NCI-H510A (cell line): ENCODE data around the gene STK26.
"Not testable (repeated sequence)": the region's sequence is repeated elsewhere in the genome, so short reads cannot be mapped to it uniquely, and the experiment has no call there.

Experiments
- DNase-seq: peaks from one replicate; lab custom pipeline; 2025; lab: John Stamatoyannopoulos, UW

Gene STK26

GRCh38 chrX:132037479-132037993 is 14.4 kb downstream of the STK26 start:
- DNase-seq: no peak

- DNase-seq: no peak
Measured at GRCh38 chrX:132040066-132040465, 17.0 kb downstream of the STK26 start.

GRCh38 chrX:132041015-132041414 is 17.9 kb downstream of the STK26 start:
- no peak for DNase-seq

- DNase-seq: no peak
Measured at GRCh38 chrX:132043977-132044376, 20.9 kb downstream of the STK26 start.

GRCh38 chrX:132044953-132045352 is 21.9 kb downstream of the STK26 start:
- DNase-seq: no peak

GRCh38 chrX:132045456-132045855 is 22.4 kb downstream of the STK26 start:
- no peak for DNase-seq

DNA sequence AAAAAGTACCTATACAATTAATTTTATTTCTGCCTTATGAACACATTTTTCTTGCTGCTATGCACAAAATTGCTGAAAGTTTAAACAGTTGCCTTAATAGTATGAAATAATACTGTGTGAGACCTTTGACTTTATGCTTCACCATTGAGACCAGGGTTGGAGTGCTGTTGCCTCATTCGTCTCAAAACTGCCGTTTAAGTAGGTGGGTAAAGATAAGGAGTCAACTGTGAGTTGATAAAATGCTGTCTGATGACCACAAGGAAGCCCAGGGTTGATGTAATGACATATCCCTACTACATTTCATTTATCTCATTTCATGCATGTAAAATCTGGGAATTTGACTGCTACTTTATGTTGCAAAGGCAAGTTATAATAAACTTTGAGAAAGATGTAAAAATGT is 23.4 kb downstream of the STK26 start:
- DNase-seq: no peak

DNA sequence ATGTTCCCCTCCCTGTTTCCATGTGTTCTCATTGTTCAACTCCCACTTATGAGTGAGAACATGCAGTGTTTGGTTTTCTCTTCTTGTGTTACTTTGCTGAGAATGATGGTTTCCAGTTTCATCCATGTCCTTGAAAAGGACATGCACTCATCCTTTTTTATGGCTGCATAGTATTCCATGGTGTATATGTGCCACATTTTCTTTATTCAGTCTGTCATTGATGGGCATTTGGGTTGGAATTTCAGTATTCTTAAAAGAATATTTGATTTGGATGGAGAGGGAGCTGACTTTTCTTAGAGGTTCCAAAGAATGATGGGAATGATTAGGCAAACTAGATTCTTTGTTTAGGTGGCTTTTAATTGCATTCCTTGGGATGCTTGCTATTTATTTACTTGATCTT is 28.7 kb downstream of the STK26 start:
- DNase-seq: not testable (repeated sequence)

- no peak for DNase-seq
Measured at GRCh38 chrX:132058050-132058449, 34.9 kb downstream of the STK26 start.

DNA sequence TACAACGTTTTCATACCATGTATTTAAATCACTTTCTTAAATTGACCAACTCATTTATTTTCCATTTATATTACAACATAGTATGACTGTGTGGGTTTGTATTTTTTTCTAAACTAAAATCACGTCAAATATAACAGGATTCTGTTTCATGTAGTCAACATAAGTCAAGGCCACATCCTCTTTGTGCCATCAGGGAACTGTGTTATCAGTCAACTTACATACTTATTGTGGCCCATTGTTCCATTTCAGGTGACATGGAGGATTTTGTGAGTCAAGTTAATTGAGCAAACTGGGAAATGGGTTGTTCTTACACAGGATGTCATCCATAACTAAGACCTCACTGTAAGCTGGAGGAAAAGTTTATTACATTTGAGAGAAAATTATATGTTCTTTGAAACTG is 35.9 kb downstream of the STK26 start:
- DNase-seq: no peak

GRCh38 chrX:132059973-132060540 is 37.0 kb downstream of the STK26 start:
- no peak for DNase-seq

- no peak for DNase-seq
Measured at GRCh38 chrX:132063334-132063733, 40.2 kb downstream of the STK26 start.

DNA sequence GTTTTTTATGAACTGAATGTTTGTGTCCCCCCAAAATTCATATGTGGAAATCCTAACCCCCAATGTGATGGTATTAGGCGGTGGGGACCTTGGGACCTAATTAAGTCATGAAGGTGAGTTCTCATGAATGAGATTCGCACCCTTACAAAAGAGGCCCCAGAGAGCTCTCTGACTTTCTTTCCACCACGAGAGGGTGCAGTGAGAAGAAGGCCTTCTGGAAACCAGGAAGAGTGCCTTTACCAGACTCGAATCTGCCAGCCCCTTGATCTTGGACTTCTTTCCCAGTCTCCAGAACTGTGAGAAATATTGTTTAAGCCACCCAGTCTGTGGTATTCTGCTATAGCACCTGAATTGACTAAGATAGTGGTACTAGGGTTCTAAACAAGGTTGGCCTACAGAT is 40.8 kb downstream of the STK26 start:
- DNase-seq: no peak

GRCh38 chrX:132068405-132068804 is 45.3 kb downstream of the STK26 start:
- no peak for DNase-seq

- no peak for DNase-seq
Measured at GRCh38 chrX:132071254-132071653, 48.2 kb downstream of the STK26 start.

GRCh38 chrX:132077414-132077813 is 54.3 kb downstream of the STK26 start:
- DNase-seq: no peak

DNA sequence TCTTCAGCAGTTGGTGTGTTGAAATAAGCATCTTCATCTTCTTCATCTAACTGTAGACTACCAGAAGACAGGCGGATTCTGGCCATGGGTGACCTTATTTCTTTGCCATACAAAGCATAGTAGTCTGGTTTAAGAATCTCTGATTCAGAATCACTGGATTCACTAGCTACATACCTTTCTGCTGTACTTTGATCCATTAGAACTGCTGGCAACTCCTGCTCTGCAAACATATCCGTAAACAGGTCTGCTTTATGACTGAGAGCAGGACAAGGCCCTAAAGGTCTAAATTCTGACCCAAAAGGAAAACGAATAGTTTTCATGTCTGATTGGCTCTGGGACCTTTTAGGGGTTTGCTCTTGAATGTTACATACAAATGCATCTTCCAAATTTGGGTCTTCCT is 54.8 kb downstream of the STK26 start:
- DNase-seq: no peak

GRCh38 chrX:132085786-132086185 is 62.7 kb downstream of the STK26 start:
- no peak for DNase-seq

- DNase-seq: no peak
Measured at GRCh38 chrX:132086672-132087071, 63.6 kb downstream of the STK26 start.

DNA sequence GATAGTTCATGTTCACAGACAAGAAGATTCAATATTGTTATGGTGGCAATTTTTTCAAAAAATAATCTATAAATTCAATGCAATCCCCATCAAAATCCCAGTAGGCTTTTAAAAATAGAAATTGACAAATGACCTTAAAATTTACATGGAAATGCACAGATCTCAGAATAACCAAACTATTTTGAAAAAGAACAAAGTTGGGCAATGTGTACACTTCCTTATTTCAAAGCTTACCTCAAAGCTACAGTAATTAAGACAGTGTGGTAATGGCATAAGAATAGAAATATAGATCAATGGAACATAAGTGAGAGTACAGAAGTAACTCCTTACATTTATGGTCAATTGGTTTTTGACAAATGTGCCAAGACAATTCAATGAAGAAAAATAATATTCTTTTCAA is 65.8 kb downstream of the STK26 start:
- no peak for DNase-seq

GRCh38 chrX:132090403-132091159 is 67.5 kb downstream of the STK26 start:
- DNase-seq: no peak

- peak; percentile 14 for DNase-seq
Measured at GRCh38 chrX:132092439-132093065, 69.5 kb downstream of the STK26 start.

GRCh38 chrX:132093239-132093860 is 70.2 kb downstream of the STK26 start:
- no peak for DNase-seq
